ENCODE data around the gene DUSP8. TPM values are rescaled to one million over a fixed set of nuclear protein-coding genes. Genes with fewer than 3 reads are reported as not detected.
"Not testable (repeated sequence)": the region's sequence is repeated elsewhere in the genome, so short reads cannot be mapped to it uniquely, and the experiment has no call there.

Gene DUSP8
- total and polyA plus RNA-seq, 8 donors = 6.4 to 23.5 (median 12.2) TPM

DNA sequence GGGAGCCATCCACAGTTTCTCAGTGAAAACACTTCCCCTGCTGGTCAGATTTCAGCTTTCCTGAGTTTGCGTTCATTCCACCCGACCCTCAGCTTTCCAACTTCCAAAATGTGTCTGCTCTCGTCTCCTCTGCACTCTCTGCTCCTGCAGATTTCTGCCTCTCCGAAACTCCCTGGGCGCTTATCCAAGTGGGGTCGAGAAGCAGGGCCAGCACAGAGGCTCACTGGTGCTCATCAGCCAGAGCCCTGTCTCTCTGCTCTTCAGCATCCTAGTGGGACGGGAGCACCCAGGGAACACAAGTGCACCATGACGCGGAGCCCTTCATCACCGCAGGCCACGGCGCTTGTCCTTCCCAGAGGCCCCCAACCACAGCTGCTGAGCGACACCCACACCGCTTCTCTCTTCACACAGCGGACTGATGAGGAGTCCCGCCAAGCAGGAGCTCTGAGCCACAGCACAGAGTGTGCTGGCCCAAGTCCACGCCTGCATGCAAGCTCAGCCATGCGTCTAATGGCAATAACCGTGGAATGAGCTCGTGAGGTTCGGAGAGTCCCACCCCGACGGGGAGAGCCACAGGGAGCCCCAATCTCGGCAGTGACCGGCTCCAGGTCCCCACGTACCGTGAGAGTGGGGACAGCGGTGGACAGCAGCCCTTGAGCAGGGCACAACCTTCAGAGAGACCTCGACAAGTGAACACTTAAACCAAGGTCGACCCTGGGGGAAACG, 57.6 kb downstream of the DUSP8 start:
- intact Hi-C loops (cut with DNase I) = loop anchor here in 2 of 3 donors (2.0 to 5.0 kb wide), 3 partner anchors 222 to 312 kb away; no protein-coding TSS in a partner anchor
- ATAC-seq (peak in 2 of 4 donors; percentile 13 to 18), DNase-seq (no peak), FAIRE-seq (no peak)
- Histone ChIP-seq H3K9me3 (no peaks in the 10 kb centered on the region), H3K27me3 (no peaks in the 10 kb centered on the region), H3K4me1 (peaks cover 4 to 8% (median 4%) of the 10 kb centered on the region in 3 donors), H3K27ac (no peak overlapping the region), H3K36me3 (no peaks in the 10 kb centered on the region), H3K4me3 (no peak overlapping the region)
- 85 to 87% methylated on average over 31 of the region's 31 CpGs for WGBS, 2 donors
- TF ChIP-seq, protein P1, sequence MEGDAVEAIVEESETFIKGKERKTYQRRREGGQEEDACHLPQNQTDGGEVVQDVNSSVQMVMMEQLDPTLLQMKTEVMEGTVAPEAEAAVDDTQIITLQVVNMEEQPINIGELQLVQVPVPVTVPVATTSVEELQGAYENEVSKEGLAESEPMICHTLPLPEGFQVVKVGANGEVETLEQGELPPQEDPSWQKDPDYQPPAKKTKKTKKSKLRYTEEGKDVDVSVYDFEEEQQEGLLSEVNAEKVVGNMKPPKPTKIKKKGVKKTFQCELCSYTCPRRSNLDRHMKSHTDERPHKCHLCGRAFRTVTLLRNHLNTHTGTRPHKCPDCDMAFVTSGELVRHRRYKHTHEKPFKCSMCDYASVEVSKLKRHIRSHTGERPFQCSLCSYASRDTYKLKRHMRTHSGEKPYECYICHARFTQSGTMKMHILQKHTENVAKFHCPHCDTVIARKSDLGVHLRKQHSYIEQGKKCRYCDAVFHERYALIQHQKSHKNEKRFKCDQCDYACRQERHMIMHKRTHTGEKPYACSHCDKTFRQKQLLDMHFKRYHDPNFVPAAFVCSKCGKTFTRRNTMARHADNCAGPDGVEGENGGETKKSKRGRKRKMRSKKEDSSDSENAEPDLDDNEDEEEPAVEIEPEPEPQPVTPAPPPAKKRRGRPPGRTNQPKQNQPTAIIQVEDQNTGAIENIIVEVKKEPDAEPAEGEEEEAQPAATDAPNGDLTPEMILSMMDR (IDR thresholded peaks at IDR 0.05) = no peak

DNA sequence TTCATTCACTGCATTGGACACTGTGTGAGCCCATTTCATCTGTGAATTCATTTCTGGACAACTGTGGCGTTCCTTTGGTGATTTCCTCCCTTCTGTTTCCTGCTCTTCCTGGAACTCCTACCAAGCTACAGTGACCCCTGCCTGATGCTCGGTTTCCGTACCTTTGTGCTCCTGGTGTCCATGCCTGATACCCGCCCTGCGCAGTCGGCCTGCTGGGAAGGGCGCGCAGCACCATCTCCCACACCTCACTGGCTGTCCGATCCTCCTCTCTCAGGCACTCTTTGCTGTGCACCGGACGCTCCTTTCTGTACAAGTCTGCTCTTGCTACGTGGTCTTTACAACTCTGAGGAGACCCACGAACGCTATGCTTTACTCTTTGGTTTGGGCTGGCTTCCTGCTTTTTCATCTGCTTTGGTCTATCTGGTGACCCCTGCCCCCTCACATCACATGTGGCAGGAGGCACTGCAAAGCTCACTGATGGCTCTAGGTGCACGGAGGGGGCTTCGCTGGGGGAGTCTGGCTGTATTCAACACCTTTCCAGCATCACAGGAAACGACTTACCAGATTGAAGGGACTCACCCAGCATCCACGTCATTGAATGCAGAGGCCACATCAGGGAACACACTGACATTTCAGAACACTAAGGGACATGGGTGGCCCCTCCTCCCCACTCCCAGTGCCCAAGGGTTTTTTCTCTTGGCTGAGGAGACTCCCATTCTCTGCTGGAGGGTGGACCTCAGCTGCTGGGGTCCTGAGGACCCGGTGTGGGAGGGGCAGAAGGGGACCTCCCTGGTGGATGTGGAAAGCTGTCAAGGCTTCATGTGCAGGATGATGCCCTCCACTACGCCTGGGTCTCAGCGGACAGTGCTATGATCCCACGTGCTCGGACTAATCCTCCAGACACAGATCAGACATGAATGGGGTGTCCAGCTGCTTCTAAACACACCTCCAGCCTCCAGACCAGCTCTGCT, 58.5 kb downstream of the DUSP8 start:
- H3K9me3 ChIP-seq = no peaks in the 10 kb centered on the region
- intact Hi-C loops (cut with DNase I) = loop anchor here in 1 of 3 donors (2.0 kb wide), 1 partner anchor 311 kb away; no protein-coding TSS in a partner anchor
- H3K36me3 ChIP-seq = no peaks in the 10 kb centered on the region
- H3K4me1 ChIP-seq = peaks cover 4 to 8% (median 4%) of the 10 kb centered on the region in 3 donors
- H3K4me3 ChIP-seq = no peak overlapping the region
- no peaks in the 10 kb centered on the region for H3K27me3 ChIP-seq
- TF ChIP-seq, protein P1 (IDR thresholded peaks at IDR 0.05) = no peak
- no peak for DNase-seq
- no peak for FAIRE-seq
- ATAC-seq = no peak
- no peak overlapping the region for H3K27ac ChIP-seq
- WGBS, 2 donors = 79 to 86% methylated on average over 23 of the region's 23 CpGs

DNA sequence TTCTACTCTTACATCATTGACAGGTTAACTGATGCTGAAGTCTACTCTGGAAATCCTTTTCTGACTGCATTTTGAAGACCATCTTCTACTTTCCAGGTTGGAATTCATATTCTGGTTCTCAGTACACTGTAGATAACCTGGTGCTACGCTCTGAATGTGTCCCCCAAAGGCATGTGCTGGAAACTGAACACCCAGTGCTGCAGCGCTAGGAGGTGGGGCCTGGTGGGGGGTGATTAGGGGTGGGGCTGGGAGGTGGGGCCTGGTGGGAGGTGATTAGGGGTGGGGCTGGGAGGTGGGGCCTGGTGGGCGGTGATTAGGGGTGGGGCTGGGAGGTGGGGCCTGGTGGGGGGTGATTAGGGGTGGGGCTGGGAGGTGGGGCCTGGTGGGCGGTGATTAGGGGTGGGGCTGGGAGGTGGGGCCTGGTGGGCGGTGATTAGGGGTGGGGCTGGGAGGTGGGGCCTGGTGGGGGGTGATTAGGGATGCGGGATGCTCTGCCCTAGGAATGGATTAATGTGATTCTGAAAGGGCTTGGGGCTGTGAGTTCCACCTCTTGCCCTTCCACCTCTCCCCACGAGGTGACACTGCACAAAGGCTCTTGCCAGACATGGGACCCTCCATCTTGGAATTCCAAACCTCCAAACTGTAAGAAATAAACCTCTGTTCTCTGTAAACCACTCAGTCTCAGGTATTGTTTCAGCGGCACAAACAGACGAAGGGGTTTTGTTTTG, 59.4 kb downstream of the DUSP8 start:
- H3K27ac ChIP-seq; H3K9me3 ChIP-seq; H3K36me3 ChIP-seq; FAIRE-seq; H3K4me1 ChIP-seq; DNase-seq; intact Hi-C loops (cut with DNase I); ATAC-seq; H3K27me3 ChIP-seq; H3K4me3 ChIP-seq: not testable (repeated sequence)
- 74 to 75% methylated on average over 9 of the region's 9 CpGs for WGBS, 2 donors

DNA sequence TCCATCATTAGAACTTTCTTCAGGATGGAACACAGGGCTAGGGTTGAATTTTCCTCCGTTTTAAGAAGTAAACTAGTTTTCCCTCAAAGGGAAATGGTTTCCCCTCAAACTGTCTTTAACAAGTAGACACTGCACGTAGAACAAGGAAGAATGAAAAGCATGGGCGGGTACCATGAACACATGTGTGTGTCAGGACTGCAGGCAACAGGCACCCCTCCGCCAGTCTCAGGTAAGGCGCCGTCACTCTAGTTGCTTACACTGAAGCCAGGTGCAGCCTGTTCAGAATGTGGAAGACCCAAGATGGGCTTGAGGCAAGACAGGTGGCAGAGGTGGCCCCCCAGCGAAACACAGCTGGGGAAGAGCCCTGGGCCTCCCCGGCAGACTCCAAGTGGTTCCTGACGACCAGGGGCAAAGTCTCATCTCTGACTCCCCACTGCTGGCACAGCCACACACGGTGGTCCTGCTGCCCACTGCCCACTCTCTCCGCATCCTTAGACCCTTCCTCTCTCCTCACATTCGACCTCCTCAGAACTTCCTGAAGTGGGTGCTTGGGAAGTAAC, 60.1 kb downstream of the DUSP8 start:
- intact Hi-C loops (cut with DNase I) = no loop called here
- H3K27me3 ChIP-seq = no peaks in the 10 kb centered on the region
- no peak overlapping the region for H3K4me3 ChIP-seq
- no peak for FAIRE-seq
- WGBS, 2 donors = 86 to 90% methylated on average over 12 of the region's 12 CpGs
- H3K36me3 ChIP-seq = no peaks in the 10 kb centered on the region
- H3K9me3 ChIP-seq = no peaks in the 10 kb centered on the region
- peaks cover 4 to 8% (median 4%) of the 10 kb centered on the region in 3 donors for H3K4me1 ChIP-seq
- ATAC-seq = no peak
- TF ChIP-seq, protein P1 (IDR thresholded peaks at IDR 0.05) = no peak
- no peak for DNase-seq
- H3K27ac ChIP-seq = no peak overlapping the region
